GM10266 (cell line): Measurements from ENCODE around the gene FAM24B.

Source experiments
- DNase-seq: peaks from one replicate; pipeline ENCODE4 v3.0.0; 2012; ENCODE audit errors: extremely low spot score
- CTCF ChIP-seq: IDR thresholded peaks from 2 replicates; pipeline ENCODE4 v1.5.1; 2012; ENCODE audit warnings: mild to moderate bottlenecking, low read depth; ENCODE audit not compliant: control insufficient read depth, insufficient read depth; ENCODE audit errors: missing control alignments

The FAM24B gene

GRCh38 chr10:122847782-122848604 lies 31.4 kb downstream of the FAM24B start:
- no peak for DNase-seq
- TF ChIP-seq CTCF: no peak

GRCh38 chr10:122845783-122846332 lies 33.5 kb downstream of the FAM24B start, which contains the start of gene CUZD1:
TSS of gene CUZD1 (minus strand) at chr10:122845857. CDS start at chr10:122845843, 14 bp downstream.
- DNase-seq: no peak
- no peak for TF ChIP-seq CTCF

GRCh38 chr10:122844146-122844545 lies 35.2 kb downstream of the FAM24B start:
- no peak for DNase-seq
- TF ChIP-seq CTCF: no peak

- DNase-seq: no peak
These were observed 37.8 kb downstream of the FAM24B start for GRCh38 chr10:122841569-122841968.

GRCh38 chr10:122839505-122839904 lies 39.9 kb downstream of the FAM24B start:
- DNase-seq: no peak
- no peak for TF ChIP-seq CTCF

More at GRCh38 chr10:122841569-122841968, 37.8 kb downstream of the FAM24B start:
- no peak for TF ChIP-seq CTCF

GRCh38 chr10:122838880-122839279 lies 40.5 kb downstream of the FAM24B start:
- no peak for TF ChIP-seq CTCF
- no peak for DNase-seq

- TF ChIP-seq CTCF: no peak
- DNase-seq: no peak
These were observed 43.5 kb downstream of the FAM24B start for GRCh38 chr10:122835908-122836307.
